ENCODE results near the gene ASS1.

The ASS1 gene

DNA sequence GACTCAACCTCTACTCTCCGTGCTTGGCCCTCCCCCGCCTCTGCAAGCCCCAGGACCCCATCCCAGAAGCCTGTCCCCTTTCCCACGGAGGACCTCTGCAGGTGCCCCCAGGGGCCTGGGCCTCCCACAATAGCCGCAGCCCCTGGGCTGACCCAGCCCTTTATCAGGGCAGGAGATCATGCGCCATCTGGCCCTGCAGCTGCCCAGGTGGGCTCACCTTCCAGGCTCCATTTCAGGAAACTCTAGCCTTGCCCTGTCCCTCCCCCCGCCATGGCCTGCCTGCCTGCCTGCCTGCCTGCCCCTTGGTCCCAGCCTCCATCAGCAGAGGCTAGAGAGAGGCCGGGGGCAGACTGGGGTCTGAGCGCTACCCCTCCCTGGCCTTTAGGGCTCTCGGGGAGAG is 48.7 kb downstream of the ASS1 start:
- no peak for TF ChIP-seq ZFX (IDR thresholded peaks at IDR 0.05)
- TF ChIP-seq, protein P1, sequence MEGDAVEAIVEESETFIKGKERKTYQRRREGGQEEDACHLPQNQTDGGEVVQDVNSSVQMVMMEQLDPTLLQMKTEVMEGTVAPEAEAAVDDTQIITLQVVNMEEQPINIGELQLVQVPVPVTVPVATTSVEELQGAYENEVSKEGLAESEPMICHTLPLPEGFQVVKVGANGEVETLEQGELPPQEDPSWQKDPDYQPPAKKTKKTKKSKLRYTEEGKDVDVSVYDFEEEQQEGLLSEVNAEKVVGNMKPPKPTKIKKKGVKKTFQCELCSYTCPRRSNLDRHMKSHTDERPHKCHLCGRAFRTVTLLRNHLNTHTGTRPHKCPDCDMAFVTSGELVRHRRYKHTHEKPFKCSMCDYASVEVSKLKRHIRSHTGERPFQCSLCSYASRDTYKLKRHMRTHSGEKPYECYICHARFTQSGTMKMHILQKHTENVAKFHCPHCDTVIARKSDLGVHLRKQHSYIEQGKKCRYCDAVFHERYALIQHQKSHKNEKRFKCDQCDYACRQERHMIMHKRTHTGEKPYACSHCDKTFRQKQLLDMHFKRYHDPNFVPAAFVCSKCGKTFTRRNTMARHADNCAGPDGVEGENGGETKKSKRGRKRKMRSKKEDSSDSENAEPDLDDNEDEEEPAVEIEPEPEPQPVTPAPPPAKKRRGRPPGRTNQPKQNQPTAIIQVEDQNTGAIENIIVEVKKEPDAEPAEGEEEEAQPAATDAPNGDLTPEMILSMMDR (conservative IDR thresholded peaks at IDR 0.05): no peak
- H3K27ac ChIP-seq: no peak overlapping the region

DNA sequence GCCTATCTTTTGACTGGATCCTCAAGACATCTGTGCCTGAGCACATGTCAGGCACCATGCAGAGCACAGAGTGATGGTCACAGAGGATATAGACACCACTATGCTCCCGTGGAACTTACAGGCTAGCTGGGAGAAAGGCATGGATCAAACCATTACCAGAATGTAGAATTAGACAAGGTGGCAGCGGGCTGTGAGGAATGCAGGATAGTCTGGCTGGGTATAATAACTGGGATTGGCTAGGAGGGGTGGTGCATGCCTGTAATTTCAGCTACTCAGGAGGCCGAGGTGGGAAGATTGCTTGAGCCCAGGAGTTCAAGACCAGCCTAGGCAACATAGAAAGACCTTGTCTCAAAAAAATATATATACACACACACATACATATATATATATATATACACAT is 50.3 kb downstream of the ASS1 start:
- TF ChIP-seq, protein P1 (conservative IDR thresholded peaks at IDR 0.05): no peak
- no peak for TF ChIP-seq ZFX (IDR thresholded peaks at IDR 0.05)
- H3K27ac ChIP-seq: no peak overlapping the region

GRCh38 chr9:130497139-130497538 is 52.4 kb downstream of the ASS1 start:
- H3K27ac ChIP-seq: no peak overlapping the region

DNA sequence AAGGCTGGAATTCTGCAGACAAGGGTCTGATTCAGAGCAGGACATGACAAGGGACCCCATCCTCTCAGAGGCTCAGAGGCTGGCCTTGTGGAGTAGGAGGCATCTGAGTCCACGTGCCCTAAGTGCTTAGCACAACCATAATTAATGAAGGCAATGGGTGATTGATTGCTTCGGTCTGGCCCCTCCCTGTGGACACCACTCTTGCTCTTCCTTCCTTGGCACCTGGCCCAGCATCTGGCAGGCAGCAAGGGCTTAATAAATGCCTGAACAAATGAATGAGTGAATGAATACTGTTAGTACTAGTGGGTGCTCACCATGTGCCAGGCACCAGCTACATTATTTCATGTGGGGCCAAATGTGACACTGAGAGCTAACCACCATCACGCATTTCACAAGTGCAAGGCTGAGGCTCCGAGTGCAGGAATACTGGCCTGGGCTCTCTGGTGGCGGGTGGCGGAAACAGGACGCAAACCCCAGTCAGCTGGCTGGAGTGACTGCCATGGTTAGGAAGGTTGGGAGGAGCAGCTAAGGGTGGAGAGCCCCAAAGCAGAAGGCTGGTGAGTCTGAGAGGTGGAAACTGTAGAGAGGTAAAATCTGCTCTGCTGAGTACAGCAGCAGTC is 53.6 kb downstream of the ASS1 start:
- no peak overlapping the region for H3K27ac ChIP-seq
- TF ChIP-seq, protein P1 (conservative IDR thresholded peaks at IDR 0.05): no peak
- TF ChIP-seq ZFX (IDR thresholded peaks at IDR 0.05): no peak

More at GRCh38 chr9:130497139-130497538, 52.4 kb downstream of the ASS1 start:
- TF ChIP-seq, protein P1 (conservative IDR thresholded peaks at IDR 0.05): no peak
- no peak for TF ChIP-seq ZFX (IDR thresholded peaks at IDR 0.05)

DNA sequence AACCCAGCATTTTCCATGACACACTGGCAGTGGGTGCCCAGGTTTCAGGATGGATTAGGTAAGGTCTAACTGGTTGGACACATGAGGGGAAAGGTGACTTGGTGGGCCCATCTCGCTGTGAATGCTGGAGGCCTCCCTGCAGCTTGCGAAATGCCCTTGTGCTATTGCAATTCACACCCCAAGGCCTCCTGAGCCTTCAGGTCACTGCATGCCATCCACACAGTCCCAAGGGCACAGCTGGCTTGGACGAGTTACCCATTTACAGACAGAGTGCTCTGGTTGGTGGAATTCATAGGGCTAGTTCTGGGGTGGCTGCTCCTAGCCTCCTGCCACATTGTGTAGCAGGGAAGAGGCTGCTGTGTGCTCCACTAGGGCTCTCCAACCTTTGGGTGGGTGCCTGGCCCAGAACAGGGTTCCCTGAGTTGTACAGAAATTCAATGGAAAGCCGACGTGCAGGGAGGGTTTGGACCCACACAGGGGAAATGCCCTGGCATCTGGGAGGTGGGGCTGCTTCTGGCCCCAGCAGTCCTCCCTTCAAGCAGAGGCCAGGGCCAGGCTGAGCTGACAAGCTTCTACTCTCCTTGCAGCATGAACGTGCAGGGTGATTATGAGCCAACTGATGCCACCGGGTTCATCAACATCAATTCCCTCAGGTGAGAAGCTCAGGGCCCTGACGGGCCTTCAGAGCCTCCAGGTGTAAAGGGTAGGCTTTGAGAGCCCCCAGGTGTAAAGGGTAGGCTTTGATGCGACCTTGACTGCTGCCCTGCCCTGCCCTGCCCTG is 54.3 kb downstream of the ASS1 start:
- H3K27ac ChIP-seq: peak overlapping the region; percentile 45
- no peak for TF ChIP-seq ZFX (IDR thresholded peaks at IDR 0.05)
- TF ChIP-seq, protein P1 (conservative IDR thresholded peaks at IDR 0.05): no peak

GRCh38 chr9:130499804-130500263 is 55.1 kb downstream of the ASS1 start:
- H3K27ac ChIP-seq: peak overlapping the region; percentile 45
- TF ChIP-seq ZFX (IDR thresholded peaks at IDR 0.05): no peak
- TF ChIP-seq, protein P1 (conservative IDR thresholded peaks at IDR 0.05): no peak

Data from C4-2B (cell line).